Measurements from ENCODE around the gene SRGAP1. TPM values are rescaled to one million over a fixed set of nuclear protein-coding genes. Genes with fewer than 3 reads are reported as not detected.

The SRGAP1 gene
- total RNA-seq, 1 donor from 2014 or later, result 0.07 TPM

DNA sequence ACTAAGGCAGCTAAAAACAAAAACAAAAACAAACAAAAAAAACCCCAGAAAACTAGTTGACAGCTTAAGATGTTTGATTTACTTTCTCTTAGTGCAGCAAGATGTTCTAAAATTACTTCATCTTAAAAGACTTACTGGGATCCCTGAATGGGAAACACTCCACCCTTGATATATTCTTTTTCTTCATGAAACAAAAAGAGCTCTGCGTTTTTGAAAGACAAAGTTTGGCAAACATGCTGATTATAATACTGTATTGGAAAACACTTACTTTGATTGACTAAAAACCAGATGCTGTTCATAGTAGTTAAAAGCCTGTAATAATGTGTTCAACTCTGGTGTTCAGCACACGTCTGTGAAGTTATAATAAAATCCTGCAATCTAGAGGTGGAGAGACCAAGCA lies 136.8 kb downstream of the SRGAP1 start:
- DNase-seq (ENCODE audit: low spot score), result no peak
- H3K27ac Mint-ChIP-seq, result no peak overlapping the region
- H3K4me3 Mint-ChIP-seq (ENCODE audit: low read depth), result no peak overlapping the region
- H3K4me1 Mint-ChIP-seq (ENCODE audit: low read depth), result no peaks in the 10 kb centered on the region
- H3K27me3 Mint-ChIP-seq (ENCODE audit: low read depth), result peaks cover 2% of the 10 kb centered on the region
- H3K36me3 Mint-ChIP-seq (ENCODE audit: low read depth), result no peaks in the 10 kb centered on the region
- no peaks in the 10 kb centered on the region for H3K9me3 Mint-ChIP-seq
- intact Hi-C loops (cut with micrococcal nuclease), result no loop called here

- Mint-ChIP-seq H3K27me3 (ENCODE audit: low read depth) (no peaks in the 10 kb centered on the region), H3K9me3 (no peaks in the 10 kb centered on the region), H3K4me3 (ENCODE audit: low read depth) (no peak overlapping the region), H3K36me3 (ENCODE audit: low read depth) (no peaks in the 10 kb centered on the region), H3K4me1 (ENCODE audit: low read depth) (no peaks in the 10 kb centered on the region), H3K27ac (no peak overlapping the region)
- intact Hi-C loops (cut with micrococcal nuclease), result no loop called here
- DNase-seq (ENCODE audit: low spot score), result no peak
Measured at GRCh38 chr12:63982604-63983295, 138.2 kb downstream of the SRGAP1 start.

- H3K36me3 Mint-ChIP-seq (ENCODE audit: low read depth), result no peaks in the 10 kb centered on the region
- no peak overlapping the region for H3K4me3 Mint-ChIP-seq (ENCODE audit: low read depth)
- no peaks in the 10 kb centered on the region for H3K4me1 Mint-ChIP-seq (ENCODE audit: low read depth)
- H3K27ac Mint-ChIP-seq, result no peak overlapping the region
- intact Hi-C loops (cut with micrococcal nuclease), result no loop called here
- DNase-seq (ENCODE audit: low spot score), result no peak
- H3K9me3 Mint-ChIP-seq, result no peaks in the 10 kb centered on the region
- H3K27me3 Mint-ChIP-seq (ENCODE audit: low read depth), result no peaks in the 10 kb centered on the region
Measured at GRCh38 chr12:63985456-63985855, 141.0 kb downstream of the SRGAP1 start.

- H3K4me1 Mint-ChIP-seq (ENCODE audit: low read depth), result no peaks in the 10 kb centered on the region
- H3K27me3 Mint-ChIP-seq (ENCODE audit: low read depth), result no peaks in the 10 kb centered on the region
- no peak overlapping the region for H3K4me3 Mint-ChIP-seq (ENCODE audit: low read depth)
- DNase-seq (ENCODE audit: low spot score), result no peak
- no peaks in the 10 kb centered on the region for H3K9me3 Mint-ChIP-seq
- no peaks in the 10 kb centered on the region for H3K36me3 Mint-ChIP-seq (ENCODE audit: low read depth)
- intact Hi-C loops (cut with micrococcal nuclease), result no loop called here
- no peak overlapping the region for H3K27ac Mint-ChIP-seq
Measured at GRCh38 chr12:63985945-63986344, 141.4 kb downstream of the SRGAP1 start.

DNA sequence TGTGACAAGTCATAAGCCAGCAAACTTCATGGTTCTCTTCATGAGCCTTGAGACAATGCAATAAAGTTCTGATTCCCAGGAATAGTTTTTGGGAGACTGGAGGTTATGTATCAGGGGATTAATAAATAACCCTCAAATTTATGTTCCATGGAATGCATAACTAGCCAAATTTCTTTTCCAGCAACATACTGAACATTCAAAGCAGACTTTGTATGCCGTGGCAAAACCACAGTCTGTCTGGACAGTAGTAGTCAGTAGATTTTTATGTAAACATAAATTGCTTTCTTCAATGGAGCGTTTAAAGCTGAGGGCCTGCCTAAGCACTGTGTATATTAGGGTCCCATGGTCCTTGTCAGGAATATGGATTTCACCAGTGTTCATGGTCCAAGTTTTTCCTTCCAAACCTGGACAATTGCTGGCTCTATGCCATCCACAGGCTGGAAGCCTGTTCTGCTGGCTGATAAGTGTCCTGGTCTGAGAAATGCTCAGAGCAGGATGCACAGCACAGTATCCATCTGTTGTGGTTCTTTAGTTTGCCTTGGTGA lies 144.9 kb downstream of the SRGAP1 start:
- Mint-ChIP-seq H3K4me1 (ENCODE audit: low read depth) (no peaks in the 10 kb centered on the region), H3K36me3 (ENCODE audit: low read depth) (no peaks in the 10 kb centered on the region), H3K4me3 (ENCODE audit: low read depth) (no peak overlapping the region), H3K27me3 (ENCODE audit: low read depth) (peaks cover 4% of the 10 kb centered on the region), H3K9me3 (no peaks in the 10 kb centered on the region), H3K27ac (no peak overlapping the region)
- intact Hi-C loops (cut with micrococcal nuclease), result no loop called here
- no peak for DNase-seq (ENCODE audit: low spot score)

GRCh38 chr12:63990828-63991547 lies 146.5 kb downstream of the SRGAP1 start:
- Mint-ChIP-seq H3K4me3 (ENCODE audit: low read depth) (no peak overlapping the region), H3K36me3 (ENCODE audit: low read depth) (no peaks in the 10 kb centered on the region), H3K9me3 (no peaks in the 10 kb centered on the region), H3K4me1 (ENCODE audit: low read depth) (no peaks in the 10 kb centered on the region), H3K27me3 (ENCODE audit: low read depth) (peaks cover 4% of the 10 kb centered on the region), H3K27ac (no peak overlapping the region)
- no peak for DNase-seq (ENCODE audit: low spot score)
- intact Hi-C loops (cut with micrococcal nuclease), result no loop called here

DNA sequence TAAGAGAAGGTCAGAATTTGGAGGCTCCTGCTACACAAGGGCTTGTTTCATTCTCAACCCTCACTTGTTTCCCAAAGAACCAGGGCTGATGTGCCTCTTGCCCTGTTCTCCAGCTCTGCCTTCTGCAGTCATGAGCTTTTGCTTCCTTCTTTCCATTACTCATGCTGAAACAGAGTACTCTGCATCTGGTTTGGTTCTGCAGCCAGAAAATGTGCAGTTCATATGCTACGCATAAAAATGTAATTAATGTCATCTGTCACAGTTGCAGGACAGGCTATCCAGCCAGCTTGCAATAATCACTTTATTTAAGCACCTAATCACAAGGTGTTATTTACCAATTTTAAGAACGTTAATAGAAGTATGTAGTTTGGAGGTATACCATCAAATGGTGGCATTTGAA lies 150.2 kb downstream of the SRGAP1 start:
- Mint-ChIP-seq H3K4me1 (ENCODE audit: low read depth) (no peaks in the 10 kb centered on the region), H3K27ac (no peak overlapping the region), H3K4me3 (ENCODE audit: low read depth) (no peak overlapping the region), H3K36me3 (ENCODE audit: low read depth) (no peaks in the 10 kb centered on the region), H3K27me3 (ENCODE audit: low read depth) (peaks cover 4% of the 10 kb centered on the region), H3K9me3 (no peaks in the 10 kb centered on the region)
- intact Hi-C loops (cut with micrococcal nuclease), result no loop called here
- DNase-seq (ENCODE audit: low spot score), result no peak

DNA sequence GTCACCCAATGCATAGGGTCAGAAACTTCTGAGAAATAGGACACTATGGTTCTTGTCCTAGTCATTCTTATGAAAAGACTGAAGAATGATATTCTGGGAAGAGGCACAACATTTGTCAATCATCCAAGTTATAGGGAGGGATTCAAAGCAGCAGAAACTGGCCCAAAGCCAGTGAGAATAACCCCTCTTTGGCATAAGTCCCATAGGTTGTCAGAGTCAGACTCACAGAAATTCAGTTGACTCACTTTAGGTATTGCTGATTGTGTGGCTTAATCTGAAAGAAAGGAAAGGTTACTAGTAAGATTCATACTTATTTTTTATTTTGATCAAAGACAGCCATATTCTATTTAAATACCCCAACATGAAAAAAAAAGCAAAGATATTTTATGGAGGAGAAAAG lies 151.0 kb downstream of the SRGAP1 start:
- no peak overlapping the region for H3K4me3 Mint-ChIP-seq (ENCODE audit: low read depth)
- H3K27ac Mint-ChIP-seq, result no peak overlapping the region
- no peaks in the 10 kb centered on the region for H3K9me3 Mint-ChIP-seq
- DNase-seq (ENCODE audit: low spot score), result no peak
- intact Hi-C loops (cut with micrococcal nuclease), result no loop called here
- H3K36me3 Mint-ChIP-seq (ENCODE audit: low read depth), result no peaks in the 10 kb centered on the region
- peaks cover 4% of the 10 kb centered on the region for H3K27me3 Mint-ChIP-seq (ENCODE audit: low read depth)
- no peaks in the 10 kb centered on the region for H3K4me1 Mint-ChIP-seq (ENCODE audit: low read depth)

GRCh38 chr12:63996556-63996955 lies 152.1 kb downstream of the SRGAP1 start:
- no peaks in the 10 kb centered on the region for H3K36me3 Mint-ChIP-seq (ENCODE audit: low read depth)

GRCh38 chr12:63997198-63997597 lies 152.7 kb downstream of the SRGAP1 start:
- Mint-ChIP-seq H3K27me3 (ENCODE audit: low read depth) (peaks cover 3% of the 10 kb centered on the region), H3K4me3 (ENCODE audit: low read depth) (no peak overlapping the region), H3K27ac (no peak overlapping the region), H3K36me3 (ENCODE audit: low read depth) (no peaks in the 10 kb centered on the region), H3K9me3 (no peaks in the 10 kb centered on the region), H3K4me1 (ENCODE audit: low read depth) (no peaks in the 10 kb centered on the region)
- intact Hi-C loops (cut with micrococcal nuclease), result no loop called here
- no peak for DNase-seq (ENCODE audit: low spot score)

More at GRCh38 chr12:63996556-63996955, 152.1 kb downstream of the SRGAP1 start:
- H3K27ac Mint-ChIP-seq, result no peak overlapping the region
- DNase-seq (ENCODE audit: low spot score), result no peak
- H3K4me1 Mint-ChIP-seq (ENCODE audit: low read depth), result no peaks in the 10 kb centered on the region
- intact Hi-C loops (cut with micrococcal nuclease), result no loop called here
- H3K27me3 Mint-ChIP-seq (ENCODE audit: low read depth), result peaks cover 4% of the 10 kb centered on the region
- H3K4me3 Mint-ChIP-seq (ENCODE audit: low read depth), result no peak overlapping the region
- no peaks in the 10 kb centered on the region for H3K9me3 Mint-ChIP-seq

DNA sequence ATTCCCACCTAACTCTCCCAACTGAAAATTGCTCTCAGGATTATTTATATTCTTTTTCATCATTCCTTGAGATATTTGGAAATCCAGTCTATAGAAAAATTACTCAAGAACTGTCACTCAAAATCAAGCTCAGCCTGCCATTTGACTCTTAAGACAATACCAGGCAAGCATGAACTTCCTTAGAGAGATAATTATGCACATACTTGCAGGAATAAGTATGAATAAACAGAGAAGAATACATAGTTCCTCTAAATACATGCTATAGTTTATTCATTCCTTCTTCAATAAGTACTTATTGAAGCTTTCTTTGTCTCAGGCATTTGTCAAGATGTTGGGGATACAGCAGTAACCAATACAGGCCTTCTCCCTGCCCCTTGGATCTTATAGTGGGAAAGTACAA lies 154.1 kb downstream of the SRGAP1 start:
- Mint-ChIP-seq H3K9me3 (no peaks in the 10 kb centered on the region), H3K4me1 (ENCODE audit: low read depth) (no peaks in the 10 kb centered on the region), H3K36me3 (ENCODE audit: low read depth) (no peaks in the 10 kb centered on the region), H3K27ac (no peak overlapping the region), H3K27me3 (ENCODE audit: low read depth) (no peaks in the 10 kb centered on the region), H3K4me3 (ENCODE audit: low read depth) (no peak overlapping the region)
- intact Hi-C loops (cut with micrococcal nuclease), result no loop called here
- DNase-seq (ENCODE audit: low spot score), result no peak

GRCh38 chr12:63999853-64000252 lies 155.4 kb downstream of the SRGAP1 start:
- Mint-ChIP-seq H3K36me3 (ENCODE audit: low read depth) (no peaks in the 10 kb centered on the region), H3K27ac (no peak overlapping the region)

DNA sequence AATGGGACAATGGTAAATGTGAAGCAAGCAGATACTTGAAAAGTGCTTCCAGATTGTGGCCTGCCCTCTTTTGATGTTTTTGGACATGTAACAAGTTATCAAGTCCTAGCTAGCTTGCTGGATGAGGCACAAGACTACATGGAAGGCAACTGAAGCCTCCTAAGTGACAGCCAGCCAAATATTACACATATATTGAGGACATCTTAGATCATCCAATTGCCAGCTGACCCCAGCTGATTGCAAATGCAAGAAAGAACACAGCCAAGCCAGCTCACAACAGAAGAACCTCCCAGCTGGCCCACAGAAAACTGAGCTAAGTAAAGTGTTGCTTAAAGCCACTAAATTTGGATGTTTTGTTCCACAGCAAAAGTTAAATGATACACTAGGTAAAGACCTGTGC lies 156.9 kb downstream of the SRGAP1 start:
- Mint-ChIP-seq H3K27me3 (ENCODE audit: low read depth) (no peaks in the 10 kb centered on the region), H3K4me1 (ENCODE audit: low read depth) (no peaks in the 10 kb centered on the region), H3K27ac (no peak overlapping the region), H3K36me3 (ENCODE audit: low read depth) (no peaks in the 10 kb centered on the region), H3K4me3 (ENCODE audit: low read depth) (no peak overlapping the region), H3K9me3 (no peaks in the 10 kb centered on the region)
- intact Hi-C loops (cut with micrococcal nuclease), result no loop called here
- no peak for DNase-seq (ENCODE audit: low spot score)

More at GRCh38 chr12:63999853-64000252, 155.4 kb downstream of the SRGAP1 start:
- no peak for DNase-seq (ENCODE audit: low spot score)
- H3K4me1 Mint-ChIP-seq (ENCODE audit: low read depth), result no peaks in the 10 kb centered on the region
- no peak overlapping the region for H3K4me3 Mint-ChIP-seq (ENCODE audit: low read depth)
- intact Hi-C loops (cut with micrococcal nuclease), result no loop called here
- H3K27me3 Mint-ChIP-seq (ENCODE audit: low read depth), result no peaks in the 10 kb centered on the region
- H3K9me3 Mint-ChIP-seq, result no peaks in the 10 kb centered on the region
